Measurements from ENCODE around the gene PLXNB3.

DNA sequence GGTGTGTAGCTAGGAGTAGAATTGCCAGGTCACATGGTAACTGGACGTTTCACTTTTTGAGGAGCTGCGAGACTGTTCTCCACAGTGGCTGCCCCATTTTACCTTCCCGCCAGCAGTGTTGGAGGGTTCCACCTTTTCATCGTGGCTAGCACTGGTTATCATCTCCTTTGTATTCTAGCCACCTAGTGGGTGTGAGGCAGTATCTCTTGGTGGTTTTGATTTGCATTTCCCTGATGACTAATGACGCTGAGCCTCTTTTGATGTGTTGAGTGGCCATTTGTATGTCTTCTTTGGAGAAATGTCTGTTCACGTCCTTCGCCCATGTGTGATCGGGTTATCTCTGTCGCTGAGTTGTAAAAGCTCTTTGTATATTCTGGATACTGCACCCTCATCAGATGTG lies 28.8 kb upstream of the PLXNB3 start:
- TF ChIP-seq CTCF (IDR thresholded peaks at IDR 0.05), result no peak
- no peak for TF ChIP-seq POLR2AphosphoS5 (IDR thresholded peaks at IDR 0.05)
